Activated T-helper 1 cell treated with anti-CD3 and anti-CD28 coated beads, Interleukin-12 subunit alpha, Interleukin-12 subunit beta, Interleukin-2, Interleukin-4 antibody, amounts not matched to agents 30 ng/mL and 10 ng/mL and 1 ng/mL, durations not matched to agents 14 hours and 24 hours and 36 hours (primary cell): ENCODE measurements around the gene ELOVL1. TPM values are rescaled to one million over a fixed set of nuclear protein-coding genes. Genes with fewer than 3 reads are reported as not detected.

Experiments
- DNase-seq: peaks from one replicate; pipeline ENCODE4 v3.0.0; 2021; ENCODE audit warnings: low spot score
- H3K27ac Mint-ChIP-seq: one replicate; pipeline ENCODE4 v1.8.0; 2021; ENCODE audit warnings: mild to moderate bottlenecking, mixed read lengths
- H3K27me3 Mint-ChIP-seq: one replicate; pipeline ENCODE4 v1.8.0; 2022; ENCODE audit warnings: mild to moderate bottlenecking, moderate library complexity, mixed read lengths; ENCODE audit not compliant: insufficient read depth
- H3K36me3 Mint-ChIP-seq: one replicate; pipeline ENCODE4 v1.8.0; 2021; ENCODE audit warnings: low read depth, mixed read lengths
- H3K4me1 Mint-ChIP-seq: one replicate; pipeline ENCODE4 v1.8.0; 2021; ENCODE audit warnings: low read depth, mixed read lengths
- H3K4me3 Mint-ChIP-seq: one replicate; pipeline ENCODE4 v1.8.0; 2021; ENCODE audit warnings: mild to moderate bottlenecking, moderate library complexity, mixed read lengths
- H3K9me3 Mint-ChIP-seq: one replicate; pipeline ENCODE4 v1.8.0; 2021; ENCODE audit warnings: mixed read lengths
- intact Hi-C: fragments of 100-400 bp; cut with micrococcal nuclease; formaldehyde crosslinking; loops from one replicate; pipeline ENCODE4 v1.15.1; 2024
- total RNA-seq: library from RNA; stranded (reverse); gene quantifications from 2 replicates; pipeline ENCODE4 v1.2.3, GENCODE V29; 2022

The ELOVL1 gene
- total RNA-seq, 1 donor from 2014 or later = 85.7 TPM

GRCh38 chr1:43349594-43350306 lies 18.1 kb downstream of the ELOVL1 start:
- Mint-ChIP-seq H3K27ac (peak overlapping the region; percentile 80), H3K4me1 (peaks cover 27% of the 10 kb centered on the region), H3K9me3 (no peaks in the 10 kb centered on the region), H3K27me3 (peaks cover 6% of the 10 kb centered on the region), H3K36me3 (peaks cover 3% of the 10 kb centered on the region), H3K4me3 (peak overlapping the region; percentile 62)
- no peak for DNase-seq
- intact Hi-C loops = loop anchor here (1.0 kb wide), 1 partner anchor 9 kb away; the partner anchor contains the start of gene CDC20

- intact Hi-C loops = loop anchor here (1.0 kb wide), 1 partner anchor 9 kb away; the partner anchor contains the start of gene CDC20
- H3K4me1 Mint-ChIP-seq = peaks cover 29% of the 10 kb centered on the region
These were observed 18.8 kb downstream of the ELOVL1 start for GRCh38 chr1:43348809-43349593.

GRCh38 chr1:43348343-43348808 lies 19.4 kb downstream of the ELOVL1 start:
- Mint-ChIP-seq H3K9me3 (no peaks in the 10 kb centered on the region), H3K36me3 (peaks cover 2% of the 10 kb centered on the region), H3K4me1 (peaks cover 32% of the 10 kb centered on the region), H3K4me3 (peak overlapping the region; percentile 25), H3K27ac (no peak overlapping the region), H3K27me3 (peaks cover 6% of the 10 kb centered on the region)
- intact Hi-C loops = no loop called here
- no peak for DNase-seq

More at GRCh38 chr1:43348809-43349593, 18.8 kb downstream of the ELOVL1 start:
- Mint-ChIP-seq H3K9me3 (no peaks in the 10 kb centered on the region), H3K27ac (peak overlapping the region; percentile 80), H3K27me3 (peaks cover 6% of the 10 kb centered on the region), H3K36me3 (no peaks in the 10 kb centered on the region), H3K4me3 (peak overlapping the region; percentile 62)
- peak; percentile 48 for DNase-seq

- Mint-ChIP-seq H3K36me3 (peaks cover 2% of the 10 kb centered on the region), H3K27ac (no peak overlapping the region), H3K4me1 (peaks cover 25% of the 10 kb centered on the region), H3K9me3 (no peaks in the 10 kb centered on the region), H3K4me3 (no peak overlapping the region), H3K27me3 (peaks cover 6% of the 10 kb centered on the region)
- intact Hi-C loops = no loop called here
- DNase-seq = no peak
These were observed 21.2 kb downstream of the ELOVL1 start for GRCh38 chr1:43346636-43347035.

- intact Hi-C loops = no loop called here
- no peak for DNase-seq
- H3K27me3 Mint-ChIP-seq = peaks cover 8% of the 10 kb centered on the region
- no peak overlapping the region for H3K27ac Mint-ChIP-seq
- no peaks in the 10 kb centered on the region for H3K9me3 Mint-ChIP-seq
- no peak overlapping the region for H3K4me3 Mint-ChIP-seq
- peaks cover 25% of the 10 kb centered on the region for H3K4me1 Mint-ChIP-seq
- peaks cover 2% of the 10 kb centered on the region for H3K36me3 Mint-ChIP-seq
These were observed 22.7 kb downstream of the ELOVL1 start for GRCh38 chr1:43345120-43345519.

- Mint-ChIP-seq H3K9me3 (no peaks in the 10 kb centered on the region), H3K27ac (no peak overlapping the region), H3K4me3 (no peak overlapping the region), H3K4me1 (peaks cover 18% of the 10 kb centered on the region), H3K27me3 (peaks cover 8% of the 10 kb centered on the region), H3K36me3 (peaks cover 2% of the 10 kb centered on the region)
- intact Hi-C loops = no loop called here
- DNase-seq = no peak
These were observed 23.5 kb downstream of the ELOVL1 start for GRCh38 chr1:43344267-43344850.

GRCh38 chr1:43340559-43340958 lies 27.3 kb downstream of the ELOVL1 start:
- intact Hi-C loops = no loop called here
- Mint-ChIP-seq H3K4me3 (no peak overlapping the region), H3K27ac (no peak overlapping the region), H3K4me1 (peaks cover 10% of the 10 kb centered on the region), H3K9me3 (no peaks in the 10 kb centered on the region), H3K27me3 (peaks cover 7% of the 10 kb centered on the region), H3K36me3 (peaks cover 2% of the 10 kb centered on the region)
- no peak for DNase-seq

- intact Hi-C loops = no loop called here
These were observed 28.1 kb downstream of the ELOVL1 start for GRCh38 chr1:43339584-43340232.

GRCh38 chr1:43338001-43338400 lies 29.8 kb downstream of the ELOVL1 start:
- no peaks in the 10 kb centered on the region for H3K36me3 Mint-ChIP-seq
- DNase-seq = no peak
- peaks cover 6% of the 10 kb centered on the region for H3K27me3 Mint-ChIP-seq
- H3K4me3 Mint-ChIP-seq = no peak overlapping the region
- H3K27ac Mint-ChIP-seq = no peak overlapping the region
- no peaks in the 10 kb centered on the region for H3K9me3 Mint-ChIP-seq
- no peaks in the 10 kb centered on the region for H3K4me1 Mint-ChIP-seq
- intact Hi-C loops = no loop called here

More at GRCh38 chr1:43339584-43340232, 28.1 kb downstream of the ELOVL1 start:
- H3K36me3 Mint-ChIP-seq = peaks cover 2% of the 10 kb centered on the region
- peaks cover 6% of the 10 kb centered on the region for H3K27me3 Mint-ChIP-seq
- H3K4me1 Mint-ChIP-seq = peaks cover 5% of the 10 kb centered on the region
- no peak for DNase-seq
- H3K9me3 Mint-ChIP-seq = no peaks in the 10 kb centered on the region
- H3K27ac Mint-ChIP-seq = no peak overlapping the region
- H3K4me3 Mint-ChIP-seq = no peak overlapping the region

- DNase-seq = no peak
- Mint-ChIP-seq H3K36me3 (no peaks in the 10 kb centered on the region), H3K27me3 (peaks cover 6% of the 10 kb centered on the region), H3K4me1 (no peaks in the 10 kb centered on the region), H3K4me3 (no peak within 1 kb of the TSS), H3K9me3 (no peaks in the 10 kb centered on the region), H3K27ac (no peak within 1 kb of the TSS)
- intact Hi-C loops = no loop called here
These were observed 30.2 kb downstream of the ELOVL1 start, which contains the start of gene MPL for GRCh38 chr1:43337588-43337987. Gene MPL, plus strand, starts transcription at chr1:43337818. Its CDS starts 31 bp downstream, at chr1:43337849.

- intact Hi-C loops = no loop called here
- Mint-ChIP-seq H3K4me3 (no peak overlapping the region), H3K9me3 (no peaks in the 10 kb centered on the region), H3K36me3 (no peaks in the 10 kb centered on the region), H3K4me1 (peaks cover 14% of the 10 kb centered on the region), H3K27me3 (peaks cover 5% of the 10 kb centered on the region), H3K27ac (no peak overlapping the region)
- DNase-seq = no peak
These were observed 33.2 kb downstream of the ELOVL1 start for GRCh38 chr1:43334453-43335205.

GRCh38 chr1:43331688-43332087 lies 36.1 kb downstream of the ELOVL1 start:
- peaks cover 28% of the 10 kb centered on the region for H3K4me1 Mint-ChIP-seq
- no peak overlapping the region for H3K4me3 Mint-ChIP-seq

More at GRCh38 chr1:43331688-43332087, 36.1 kb downstream of the ELOVL1 start:
- intact Hi-C loops = loop anchor here (2.0 kb wide), 2 partner anchors 27 to 37 kb away; partner anchors contain the start of gene CDC20
- Mint-ChIP-seq H3K27me3 (peaks cover 3% of the 10 kb centered on the region), H3K36me3 (no peaks in the 10 kb centered on the region), H3K9me3 (peaks cover 13% of the 10 kb centered on the region), H3K27ac (no peak overlapping the region)
- DNase-seq = no peak
